Activated CD8-positive, alpha-beta memory T cell treated with anti-CD3 and anti-CD28 coated beads, Interleukin-2, amount 50 U/mL, for 1 hour (primary cell): Measurements from ENCODE around the gene MMP19.
"Not testable (repeated sequence)": the region's sequence is repeated elsewhere in the genome, so short reads cannot be mapped to it uniquely, and the experiment has no call there.

Experiments
- DNase-seq: peaks from one replicate; pipeline ENCODE4 v3.0.0-alpha.2; 2020; ENCODE audit errors: extremely low read depth

The MMP19 gene

GRCh38 chr12:55842681-55843429 is at the start of gene MMP19:
Gene MMP19 (minus strand): TSS chr12:55842936. CDS start chr12:55842830, 106 bp downstream.
- DNase-seq = no peak

- DNase-seq = no peak
Observed at GRCh38 chr12:55891310-55891709, 48.6 kb upstream of the MMP19 start.

- no peak for DNase-seq
Observed at GRCh38 chr12:55885113-55885512, 42.4 kb upstream of the MMP19 start.

- DNase-seq = no peak
Observed at GRCh38 chr12:55877824-55878223, 35.1 kb upstream of the MMP19 start.

GRCh38 chr12:55875704-55876467 is 33.1 kb upstream of the MMP19 start:
- DNase-seq = no peak

GRCh38 chr12:55874443-55874842 is 31.7 kb upstream of the MMP19 start:
- no peak for DNase-seq

- DNase-seq = not testable (repeated sequence)
Observed at GRCh38 chr12:55866454-55867004, 23.8 kb upstream of the MMP19 start.

- DNase-seq = no peak
Observed at GRCh38 chr12:55865327-55865726, 22.6 kb upstream of the MMP19 start.

GRCh38 chr12:55862931-55863330 is 20.2 kb upstream of the MMP19 start:
- DNase-seq = not testable (repeated sequence)

- DNase-seq = no peak
Observed at GRCh38 chr12:55862286-55862685, 19.6 kb upstream of the MMP19 start.

- DNase-seq = no peak
Observed at GRCh38 chr12:55861871-55862270, 19.1 kb upstream of the MMP19 start.

- DNase-seq = no peak
Observed at GRCh38 chr12:55861396-55861795, 18.7 kb upstream of the MMP19 start.

GRCh38 chr12:55852740-55853139 is 10.0 kb upstream of the MMP19 start:
- DNase-seq = no peak

GRCh38 chr12:55850893-55851292 is 8.2 kb upstream of the MMP19 start:
- no peak for DNase-seq

- DNase-seq = no peak
Observed at GRCh38 chr12:55850401-55850800, 7.7 kb upstream of the MMP19 start.

GRCh38 chr12:55849616-55850343 is 7.0 kb upstream of the MMP19 start:
- no peak for DNase-seq

GRCh38 chr12:55847603-55848291 is 5.0 kb upstream of the MMP19 start:
- no peak for DNase-seq

GRCh38 chr12:55847033-55847432 is 4.3 kb upstream of the MMP19 start:
- DNase-seq = no peak

GRCh38 chr12:55845785-55846496 is 3.2 kb upstream of the MMP19 start:
- DNase-seq = no peak

- DNase-seq = no peak
Observed at GRCh38 chr12:55845361-55845760, 2.6 kb upstream of the MMP19 start.

GRCh38 chr12:55844961-55845360 is 2.2 kb upstream of the MMP19 start:
- no peak for DNase-seq
